ENCODE measurements around the gene FBXL15.

The FBXL15 gene

DNA sequence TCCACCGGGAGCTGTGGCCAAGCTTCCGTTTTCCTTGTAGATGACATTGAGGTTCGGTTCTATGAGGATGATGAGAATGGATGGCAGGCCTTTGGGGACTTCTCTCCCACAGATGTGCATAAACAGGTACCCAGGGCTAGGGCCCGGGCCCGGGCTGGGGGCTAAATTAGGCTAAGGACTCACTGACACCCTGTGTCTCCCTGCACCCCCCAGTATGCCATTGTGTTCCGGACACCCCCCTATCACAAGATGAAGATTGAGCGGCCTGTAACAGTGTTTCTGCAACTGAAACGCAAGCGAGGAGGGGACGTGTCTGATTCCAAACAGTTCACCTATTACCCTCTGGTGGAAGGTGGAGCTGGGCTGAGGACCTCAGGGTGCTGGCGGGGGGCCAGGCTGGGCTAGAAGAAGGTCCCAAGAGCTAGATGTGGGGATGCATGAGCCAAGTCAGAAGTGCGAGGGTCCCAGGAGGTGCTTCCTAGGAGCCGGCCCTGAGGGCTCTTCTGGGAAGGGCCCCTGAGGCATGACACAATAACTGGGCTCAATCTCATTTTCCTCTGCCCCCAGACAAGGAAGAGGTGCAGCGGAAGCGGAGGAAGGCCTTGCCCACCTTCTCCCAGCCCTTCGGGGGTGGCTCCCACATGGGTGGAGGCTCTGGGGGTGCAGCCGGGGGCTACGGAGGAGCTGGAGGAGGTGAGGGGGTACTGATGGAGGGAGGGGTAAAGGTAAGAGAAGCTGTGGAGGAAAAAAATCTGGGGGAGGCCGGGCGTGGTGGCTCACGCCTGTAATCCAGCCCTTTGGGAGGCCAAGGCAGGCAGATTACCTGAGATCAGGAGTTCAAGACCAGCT is 22.2 kb upstream of the FBXL15 start:
- DNase-seq: no peak

DNA sequence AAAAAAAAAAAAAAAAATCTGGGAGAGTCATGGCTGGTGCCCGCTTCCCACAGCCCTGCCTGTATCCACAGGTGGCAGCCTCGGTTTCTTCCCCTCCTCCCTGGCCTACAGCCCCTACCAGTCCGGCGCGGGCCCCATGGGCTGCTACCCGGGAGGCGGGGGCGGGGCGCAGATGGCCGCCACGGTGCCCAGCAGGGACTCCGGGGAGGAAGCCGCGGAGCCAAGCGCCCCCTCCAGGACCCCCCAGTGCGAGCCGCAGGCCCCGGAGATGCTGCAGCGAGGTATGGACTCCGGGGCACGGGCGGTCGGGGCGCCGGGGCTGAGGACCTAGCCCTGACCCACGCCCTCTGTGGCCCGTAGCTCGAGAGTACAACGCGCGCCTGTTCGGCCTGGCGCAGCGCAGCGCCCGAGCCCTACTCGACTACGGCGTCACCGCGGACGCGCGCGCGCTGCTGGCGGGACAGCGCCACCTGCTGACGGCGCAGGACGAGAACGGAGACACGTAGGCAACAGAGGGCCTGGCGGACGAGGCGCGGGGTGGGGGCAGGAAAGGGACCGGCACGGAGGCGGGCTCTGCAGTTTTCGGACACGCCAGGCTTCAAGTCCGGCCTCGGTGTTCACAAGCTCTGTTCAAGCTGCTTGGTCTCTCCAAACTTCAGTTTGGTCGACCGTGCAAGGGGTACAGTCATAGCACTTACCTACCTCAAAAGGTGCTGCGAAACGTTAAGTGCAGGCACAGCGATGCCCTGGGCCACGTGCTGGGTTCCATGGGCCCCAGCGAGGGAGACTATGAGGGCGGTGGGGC is 21.2 kb upstream of the FBXL15 start:
- peak; percentile 15 for DNase-seq

DNA sequence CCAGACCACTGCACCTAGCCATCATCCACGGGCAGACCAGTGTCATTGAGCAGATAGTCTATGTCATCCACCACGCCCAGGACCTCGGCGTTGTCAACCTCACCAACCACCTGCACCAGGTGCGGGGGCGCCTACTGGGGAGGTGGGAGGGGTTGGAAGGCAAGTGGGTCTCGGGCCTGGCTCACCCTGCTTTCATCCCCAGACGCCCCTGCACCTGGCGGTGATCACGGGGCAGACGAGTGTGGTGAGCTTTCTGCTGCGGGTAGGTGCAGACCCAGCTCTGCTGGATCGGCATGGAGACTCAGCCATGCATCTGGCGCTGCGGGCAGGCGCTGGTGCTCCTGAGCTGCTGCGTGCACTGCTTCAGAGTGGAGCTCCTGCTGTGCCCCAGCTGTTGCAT is 20.6 kb upstream of the FBXL15 start:
- no peak for DNase-seq

- no peak for DNase-seq
Measured at GRCh38 chr10:102400598-102401341, 19.9 kb upstream of the FBXL15 start.

GRCh38 chr10:102401342-102401654 is 19.3 kb upstream of the FBXL15 start:
- no peak for DNase-seq

- no peak for DNase-seq
Measured at GRCh38 chr10:102401735-102402511, 18.7 kb upstream of the FBXL15 start.

GRCh38 chr10:102402512-102402896 is 18.1 kb upstream of the FBXL15 start:
- DNase-seq: no peak

- no peak for DNase-seq
Measured at GRCh38 chr10:102403115-102403514, 17.5 kb upstream of the FBXL15 start.

GRCh38 chr10:102404361-102405107 is 16.1 kb upstream of the FBXL15 start:
- no peak for DNase-seq

DNA sequence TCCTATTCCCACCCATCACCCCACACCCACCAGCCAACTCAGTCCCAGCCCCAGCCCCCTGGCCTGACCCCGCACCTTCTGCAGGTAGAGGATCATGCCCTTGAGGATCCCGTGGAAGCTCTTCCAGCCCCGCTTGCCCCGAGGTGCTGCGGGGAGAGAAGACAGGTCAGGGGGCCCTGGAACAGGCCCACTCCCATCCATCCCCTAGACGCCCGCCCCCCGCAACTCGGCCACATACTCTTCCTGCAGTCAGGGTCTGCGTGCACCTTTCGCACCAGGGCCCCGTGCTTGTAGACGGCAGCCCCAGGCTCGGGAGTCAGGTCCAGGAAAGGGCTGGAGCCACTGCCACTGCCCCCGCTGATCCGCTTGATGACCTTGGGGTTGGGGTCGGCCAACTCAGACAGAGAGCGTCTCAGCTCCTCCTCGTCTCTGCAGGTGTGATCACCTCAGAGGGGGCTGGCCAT is 15.5 kb upstream of the FBXL15 start:
- DNase-seq: no peak

GRCh38 chr10:102405632-102406031 is 15.0 kb upstream of the FBXL15 start:
- DNase-seq: no peak

DNA sequence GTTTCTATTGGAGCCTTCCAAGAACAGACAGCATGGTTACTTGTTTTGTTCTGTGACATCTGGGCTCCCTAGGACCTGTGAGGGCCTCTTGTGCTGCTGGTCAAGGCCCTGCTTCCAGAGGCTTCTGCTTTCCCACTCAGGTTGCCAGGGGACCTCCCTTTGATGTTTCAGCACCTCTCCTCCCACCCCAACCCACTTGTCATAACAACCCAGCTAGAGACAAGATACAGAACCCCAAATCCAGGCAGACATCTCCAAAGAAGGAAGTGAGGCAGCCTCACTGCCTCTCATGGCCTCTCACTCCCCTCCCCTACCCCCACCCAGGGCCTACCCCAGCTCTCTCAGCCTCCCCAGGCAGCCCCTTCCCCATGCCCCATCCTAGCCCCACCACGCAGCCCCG is 13.8 kb upstream of the FBXL15 start:
- DNase-seq: no peak

GRCh38 chr10:102407425-102408130 is 13.1 kb upstream of the FBXL15 start:
- no peak for DNase-seq

- DNase-seq: no peak
Measured at GRCh38 chr10:102408131-102408727, 12.4 kb upstream of the FBXL15 start.

GRCh38 chr10:102408728-102409603 is 11.7 kb upstream of the FBXL15 start:
- no peak for DNase-seq

- DNase-seq: no peak
Measured at GRCh38 chr10:102409604-102410428, 10.8 kb upstream of the FBXL15 start.

DNA sequence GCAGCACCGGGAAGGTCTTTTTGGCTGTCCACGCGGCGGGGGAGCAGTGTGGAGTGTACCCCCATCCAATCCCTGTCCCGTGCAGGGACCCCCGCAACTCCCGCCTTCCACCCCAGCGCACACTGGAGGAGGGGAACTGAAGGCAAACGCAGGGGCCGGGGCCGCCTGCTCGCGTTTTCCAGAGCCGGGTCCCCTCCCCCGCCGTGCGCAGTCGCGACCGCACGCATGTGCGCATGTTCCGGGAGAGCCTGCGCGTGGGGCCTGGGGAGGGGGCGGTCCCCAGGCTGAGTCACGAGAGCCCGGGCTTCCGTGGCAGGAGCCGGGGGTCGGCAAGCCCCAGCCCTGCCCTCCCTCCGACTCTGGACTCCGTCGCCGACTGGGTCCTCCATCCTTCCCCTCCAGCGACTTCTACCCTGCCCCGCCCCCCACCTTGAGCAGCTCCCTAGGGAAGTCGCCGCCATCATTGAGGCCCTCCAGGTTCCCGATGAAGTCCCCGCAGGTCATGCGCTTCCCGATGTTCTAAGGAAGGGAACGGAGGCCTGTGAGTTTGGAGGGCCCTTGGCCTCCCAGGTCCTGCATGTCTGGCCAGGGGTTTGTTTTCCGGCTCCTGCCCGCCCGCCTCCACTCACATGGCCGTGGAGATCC is 10.1 kb upstream of the FBXL15 start:
- no peak for DNase-seq

All from NCI-H1436 treated with DMSO at 0.1 percent for 48 hours (cell line).